Activated T-helper 17 cell treated with anti-CD3 and anti-CD28 coated beads, Interleukin-2, amount 50 U/mL, for 72 hours (primary cell): ENCODE measurements around the gene GMNN. TPM values are rescaled to one million over a fixed set of nuclear protein-coding genes. Genes with fewer than 3 reads are reported as not detected.
A peak's percentile ranks its signal among the peaks of the same experiment; 100 is the strongest.

ENCODE experiments used
- ATAC-seq: fragments of 150-1000 bp; cut with Tn5 transposase; replicated peaks from 2 replicates; pipeline ENCODE4 v1.10.0; 2021; ENCODE audit warnings: mild to moderate bottlenecking, moderate library complexity
- H3K27ac Mint-ChIP-seq: one replicate; pipeline ENCODE4 v1.8.0; 2022; ENCODE audit warnings: mixed read lengths
- H3K27me3 Mint-ChIP-seq: one replicate; pipeline ENCODE4 v1.8.0; 2022; ENCODE audit warnings: mixed read lengths
- H3K36me3 Mint-ChIP-seq: one replicate; pipeline ENCODE4 v1.8.0; 2022; ENCODE audit warnings: low read depth, mild to moderate bottlenecking, mixed read lengths
- H3K4me1 Mint-ChIP-seq: one replicate; pipeline ENCODE4 v1.8.0; 2022; ENCODE audit warnings: mixed read lengths
- H3K4me3 Mint-ChIP-seq: one replicate; pipeline ENCODE4 v1.8.0; 2022; ENCODE audit warnings: mild to moderate bottlenecking, mixed read lengths
- H3K9me3 Mint-ChIP-seq: one replicate; pipeline ENCODE4 v1.8.0; 2022; ENCODE audit warnings: mixed read lengths
- total RNA-seq, 2 donors: library from RNA; stranded (reverse); gene quantifications; one replicate each; pipeline ENCODE4 v1.2.3, GENCODE V29; 2022

Gene GMNN
- total RNA-seq, 2 donors from 2014 or later = 61.3 to 80.4 TPM

- H3K27ac Mint-ChIP-seq = no peak overlapping the region
- no peak for ATAC-seq
- peaks cover 82% of the 10 kb centered on the region for H3K36me3 Mint-ChIP-seq
- H3K4me1 Mint-ChIP-seq = no peaks in the 10 kb centered on the region
- no peak overlapping the region for H3K4me3 Mint-ChIP-seq
- H3K9me3 Mint-ChIP-seq = no peaks in the 10 kb centered on the region
- no peaks in the 10 kb centered on the region for H3K27me3 Mint-ChIP-seq
Observed at GRCh38 chr6:24807584-24807983, 32.8 kb downstream of the GMNN start.

GRCh38 chr6:24809728-24810127 is 35.0 kb downstream of the GMNN start:
- H3K36me3 Mint-ChIP-seq = peaks cover 61% of the 10 kb centered on the region
- H3K27ac Mint-ChIP-seq = peak overlapping the region; percentile 23
- no peak for ATAC-seq
- H3K9me3 Mint-ChIP-seq = no peaks in the 10 kb centered on the region
- no peak overlapping the region for H3K4me3 Mint-ChIP-seq
- no peaks in the 10 kb centered on the region for H3K27me3 Mint-ChIP-seq
- no peaks in the 10 kb centered on the region for H3K4me1 Mint-ChIP-seq

- no peaks in the 10 kb centered on the region for H3K27me3 Mint-ChIP-seq
- ATAC-seq = no peak
- H3K4me3 Mint-ChIP-seq = no peak overlapping the region
- peaks cover 56% of the 10 kb centered on the region for H3K36me3 Mint-ChIP-seq
- H3K27ac Mint-ChIP-seq = no peak overlapping the region
- no peaks in the 10 kb centered on the region for H3K4me1 Mint-ChIP-seq
- H3K9me3 Mint-ChIP-seq = no peaks in the 10 kb centered on the region
Observed at GRCh38 chr6:24818346-24818745, 43.6 kb downstream of the GMNN start.

GRCh38 chr6:24821860-24822444 is 47.2 kb downstream of the GMNN start:
- Mint-ChIP-seq H3K27me3 (no peaks in the 10 kb centered on the region), H3K9me3 (no peaks in the 10 kb centered on the region), H3K4me1 (no peaks in the 10 kb centered on the region), H3K36me3 (peaks cover 92% of the 10 kb centered on the region), H3K4me3 (no peak overlapping the region), H3K27ac (peak overlapping the region; percentile 51)
- no peak for ATAC-seq

GRCh38 chr6:24822696-24823095 is 48.0 kb downstream of the GMNN start:
- H3K36me3 Mint-ChIP-seq = peaks cover 95% of the 10 kb centered on the region
- no peak overlapping the region for H3K4me3 Mint-ChIP-seq
- H3K9me3 Mint-ChIP-seq = no peaks in the 10 kb centered on the region
- no peak for ATAC-seq
- no peak overlapping the region for H3K27ac Mint-ChIP-seq
- H3K27me3 Mint-ChIP-seq = no peaks in the 10 kb centered on the region
- H3K4me1 Mint-ChIP-seq = no peaks in the 10 kb centered on the region

GRCh38 chr6:24823185-24823584 is 48.4 kb downstream of the GMNN start:
- no peak overlapping the region for H3K27ac Mint-ChIP-seq
- H3K9me3 Mint-ChIP-seq = no peaks in the 10 kb centered on the region
- no peaks in the 10 kb centered on the region for H3K4me1 Mint-ChIP-seq
- H3K27me3 Mint-ChIP-seq = no peaks in the 10 kb centered on the region
- peaks cover 95% of the 10 kb centered on the region for H3K36me3 Mint-ChIP-seq
- H3K4me3 Mint-ChIP-seq = no peak overlapping the region
- ATAC-seq = no peak

- H3K4me3 Mint-ChIP-seq = no peak overlapping the region
- H3K4me1 Mint-ChIP-seq = no peaks in the 10 kb centered on the region
- H3K9me3 Mint-ChIP-seq = no peaks in the 10 kb centered on the region
- no peaks in the 10 kb centered on the region for H3K27me3 Mint-ChIP-seq
- peak overlapping the region; percentile 5 for H3K27ac Mint-ChIP-seq
- ATAC-seq = no peak
- H3K36me3 Mint-ChIP-seq = peaks cover 95% of the 10 kb centered on the region
Observed at GRCh38 chr6:24824142-24824938, 49.6 kb downstream of the GMNN start.

GRCh38 chr6:24825130-24825630 is 50.4 kb downstream of the GMNN start:
- Mint-ChIP-seq H3K36me3 (peaks cover 97% of the 10 kb centered on the region), H3K9me3 (no peaks in the 10 kb centered on the region), H3K27ac (peak overlapping the region; percentile 5), H3K27me3 (no peaks in the 10 kb centered on the region), H3K4me1 (no peaks in the 10 kb centered on the region), H3K4me3 (no peak overlapping the region)
- ATAC-seq = no peak

GRCh38 chr6:24827162-24827561 is 52.4 kb downstream of the GMNN start:
- no peaks in the 10 kb centered on the region for H3K27me3 Mint-ChIP-seq
- H3K4me3 Mint-ChIP-seq = no peak overlapping the region
- H3K9me3 Mint-ChIP-seq = no peaks in the 10 kb centered on the region
- H3K27ac Mint-ChIP-seq = peak overlapping the region; percentile 76
- H3K36me3 Mint-ChIP-seq = peaks cover 98% of the 10 kb centered on the region
- no peak for ATAC-seq
- H3K4me1 Mint-ChIP-seq = no peaks in the 10 kb centered on the region

GRCh38 chr6:24827970-24828369 is 53.2 kb downstream of the GMNN start:
- Mint-ChIP-seq H3K27ac (peak overlapping the region; percentile 76), H3K27me3 (no peaks in the 10 kb centered on the region), H3K4me3 (no peak overlapping the region), H3K9me3 (no peaks in the 10 kb centered on the region), H3K4me1 (no peaks in the 10 kb centered on the region), H3K36me3 (peaks cover 100% of the 10 kb centered on the region)
- no peak for ATAC-seq

- H3K4me3 Mint-ChIP-seq = no peak overlapping the region
- no peaks in the 10 kb centered on the region for H3K9me3 Mint-ChIP-seq
- H3K27ac Mint-ChIP-seq = peak overlapping the region; percentile 14
Observed at GRCh38 chr6:24829657-24830056, 54.9 kb downstream of the GMNN start.

GRCh38 chr6:24831771-24832716 is 57.3 kb downstream of the GMNN start:
- Mint-ChIP-seq H3K36me3 (peaks cover 98% of the 10 kb centered on the region), H3K4me1 (peaks cover 15% of the 10 kb centered on the region), H3K4me3 (no peak overlapping the region), H3K27me3 (no peaks in the 10 kb centered on the region), H3K9me3 (no peaks in the 10 kb centered on the region), H3K27ac (peak overlapping the region; percentile 45)
- ATAC-seq = peak; percentile 67

More at GRCh38 chr6:24829657-24830056, 54.9 kb downstream of the GMNN start:
- ATAC-seq = no peak
- Mint-ChIP-seq H3K4me1 (peaks cover 9% of the 10 kb centered on the region), H3K27me3 (no peaks in the 10 kb centered on the region), H3K36me3 (peaks cover 100% of the 10 kb centered on the region)

- no peaks in the 10 kb centered on the region for H3K27me3 Mint-ChIP-seq
- no peaks in the 10 kb centered on the region for H3K9me3 Mint-ChIP-seq
- peak overlapping the region; percentile 45 for H3K27ac Mint-ChIP-seq
- ATAC-seq = no peak
- peaks cover 15% of the 10 kb centered on the region for H3K4me1 Mint-ChIP-seq
- no peak overlapping the region for H3K4me3 Mint-ChIP-seq
- H3K36me3 Mint-ChIP-seq = peaks cover 96% of the 10 kb centered on the region
Observed at GRCh38 chr6:24832794-24833193, 58.1 kb downstream of the GMNN start.

GRCh38 chr6:24833711-24834386 is 59.1 kb downstream of the GMNN start:
- H3K27me3 Mint-ChIP-seq = no peaks in the 10 kb centered on the region
- no peaks in the 10 kb centered on the region for H3K9me3 Mint-ChIP-seq
- peaks cover 94% of the 10 kb centered on the region for H3K36me3 Mint-ChIP-seq
- ATAC-seq = peak; percentile 47
- no peak overlapping the region for H3K4me3 Mint-ChIP-seq
- peaks cover 20% of the 10 kb centered on the region for H3K4me1 Mint-ChIP-seq
- H3K27ac Mint-ChIP-seq = peak overlapping the region; percentile 76
